Left lung (tissue), 10 donors: ENCODE measurements around the gene ZNF331. TPM values are rescaled to one million over a fixed set of nuclear protein-coding genes. Genes with fewer than 3 reads are reported as not detected.

ENCODE experiments used
- ATAC-seq: fragments of 200-7000 bp; cut with Tn5 transposase; one replicate; pipeline ENCODE4 v1.9.1; 2020; ENCODE audit warnings: moderate library complexity
- DNase-seq, 4 donors: peaks; one replicate each; pipeline ENCODE4 v3.0.0-alpha.2; 2013 to 2020
- H3K27ac ChIP-seq, 2 donors: fragments of 200-600 bp; sonication (generic) in 1 of 2; one replicate each; pipeline versions ENCODE4 v1.5.0 to v1.8.0; 2020 to 2021
- H3K27me3 ChIP-seq, 2 donors: fragments of 200-600 bp; sonication (generic) in 1 of 2; one replicate each; pipeline versions ENCODE4 v1.5.0 to v1.8.0; 2020 to 2021
- H3K36me3 ChIP-seq, 2 donors: fragments of 200-600 bp; sonication (generic) in 1 of 2; one replicate each; pipeline versions ENCODE4 v1.5.0 to v1.8.0; 2020 to 2021
- H3K4me1 ChIP-seq, 2 donors: fragments of 200-600 bp; one replicate each; pipeline ENCODE4 v1.8.0; 2021
- H3K4me3 ChIP-seq, 2 donors: fragments of 200-600 bp; sonication (generic) in 1 of 2; one replicate each; pipeline versions ENCODE4 v1.5.0 to v1.8.0; 2020 to 2021; ENCODE audit warnings: mild to moderate bottlenecking in 1 of 2
- H3K9me3 ChIP-seq, 2 donors: fragments of 200-600 bp; sonication (generic) in 1 of 2; one replicate each; pipeline versions ENCODE4 v1.5.0 to v1.8.0; 2020 to 2021
- intact Hi-C, 2 donors: fragments of 100-400 bp; cut with DNase I; formaldehyde crosslinking; loops; one replicate each; pipeline versions ENCODE4 v1.11.2 to v1.14.2; 2022
- polyA plus RNA-seq, 6 donors: library from polyadenylated mRNA; unstranded; fragments of 120-200 nt; gene quantifications; one replicate each; pipeline ENCODE4 v1.2.1, GENCODE V29; 2013; ENCODE audit not compliant: insufficient read length in 6 of 6
- total RNA-seq, 2 donors: library from RNA; stranded (reverse); fragmentation: NEBNext Ultra II Directional; extraction: Animal tissue kit (Norgen Biotek cat#: 25700); gene quantifications; one replicate each; pipeline ENCODE4 v1.2.1, GENCODE V29; 2021
- TF ChIP-seq, protein P1 (sequence below), 2 donors: fragments of 200-600 bp; sonication (generic) in 1 of 2; IDR thresholded peaks; one replicate each; pipeline versions ENCODE4 v1.5.0 to v1.8.0; 2021; ENCODE audit warnings: antibody characterized with exemption in 2 of 2
- donor health status: DM: no; HTN: yes; CAD: no.
- donor health status: DM: no; HTN: no; CAD: no.

The ZNF331 gene
- total and polyA plus RNA-seq, 8 donors: 19.6 to 25.0 (median 20.7) TPM

DNA sequence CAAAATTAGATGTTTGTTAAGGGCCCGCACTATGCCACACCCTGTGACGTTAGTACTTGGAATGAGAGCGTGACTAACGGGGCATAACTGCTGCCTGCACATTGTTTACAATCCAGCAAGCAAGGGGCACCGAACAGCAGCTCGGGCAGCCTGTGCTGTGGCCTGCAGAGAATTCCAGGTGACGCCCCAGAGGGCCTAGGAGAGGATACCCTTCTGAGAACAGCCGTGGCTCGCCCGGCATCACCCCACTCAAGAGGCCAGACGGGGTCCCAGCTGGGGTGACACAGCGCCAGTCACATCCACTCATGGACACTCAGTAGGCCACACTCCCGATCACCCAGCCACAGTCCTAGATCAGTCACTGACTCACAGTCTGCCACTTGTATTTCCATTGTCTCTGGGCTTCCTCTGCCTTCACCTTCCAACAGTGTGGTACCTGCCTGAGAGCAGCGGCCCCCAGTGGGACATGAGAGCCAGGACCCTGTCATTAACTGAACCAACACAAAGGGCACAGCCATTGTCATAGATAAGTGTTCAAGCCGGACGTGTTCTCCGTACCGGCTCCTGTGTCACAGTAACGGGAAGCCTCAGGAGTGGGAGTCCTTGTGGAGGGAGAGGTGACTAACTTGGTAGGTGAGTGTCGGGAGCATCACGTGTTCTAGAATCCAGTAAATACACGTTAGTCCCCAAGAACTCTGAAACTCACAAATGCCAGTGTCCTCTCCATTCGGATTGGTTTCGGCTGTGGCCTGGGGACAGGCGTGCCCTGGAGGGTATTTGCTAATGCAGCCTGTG lies 7.5 kb downstream of the ZNF331 start:
- TF ChIP-seq, protein P1, sequence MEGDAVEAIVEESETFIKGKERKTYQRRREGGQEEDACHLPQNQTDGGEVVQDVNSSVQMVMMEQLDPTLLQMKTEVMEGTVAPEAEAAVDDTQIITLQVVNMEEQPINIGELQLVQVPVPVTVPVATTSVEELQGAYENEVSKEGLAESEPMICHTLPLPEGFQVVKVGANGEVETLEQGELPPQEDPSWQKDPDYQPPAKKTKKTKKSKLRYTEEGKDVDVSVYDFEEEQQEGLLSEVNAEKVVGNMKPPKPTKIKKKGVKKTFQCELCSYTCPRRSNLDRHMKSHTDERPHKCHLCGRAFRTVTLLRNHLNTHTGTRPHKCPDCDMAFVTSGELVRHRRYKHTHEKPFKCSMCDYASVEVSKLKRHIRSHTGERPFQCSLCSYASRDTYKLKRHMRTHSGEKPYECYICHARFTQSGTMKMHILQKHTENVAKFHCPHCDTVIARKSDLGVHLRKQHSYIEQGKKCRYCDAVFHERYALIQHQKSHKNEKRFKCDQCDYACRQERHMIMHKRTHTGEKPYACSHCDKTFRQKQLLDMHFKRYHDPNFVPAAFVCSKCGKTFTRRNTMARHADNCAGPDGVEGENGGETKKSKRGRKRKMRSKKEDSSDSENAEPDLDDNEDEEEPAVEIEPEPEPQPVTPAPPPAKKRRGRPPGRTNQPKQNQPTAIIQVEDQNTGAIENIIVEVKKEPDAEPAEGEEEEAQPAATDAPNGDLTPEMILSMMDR (IDR thresholded peaks at IDR 0.05): no peak
- H3K27me3 ChIP-seq: no peaks in the 10 kb centered on the region
- no peaks in the 10 kb centered on the region for H3K9me3 ChIP-seq
- intact Hi-C loops: no loop called here
- H3K4me1 ChIP-seq: peaks cover 0 to 52% of the 10 kb centered on the region in 2 donors
- peak overlapping the region; percentile 49 to 75 for H3K27ac ChIP-seq
- no peak overlapping the region for H3K4me3 ChIP-seq
- DNase-seq (peak in 1 of 4 donors; percentile 77), ATAC-seq (peak; percentile 70)
- peaks cover 0 to 25% of the 10 kb centered on the region in 2 donors for H3K36me3 ChIP-seq

DNA sequence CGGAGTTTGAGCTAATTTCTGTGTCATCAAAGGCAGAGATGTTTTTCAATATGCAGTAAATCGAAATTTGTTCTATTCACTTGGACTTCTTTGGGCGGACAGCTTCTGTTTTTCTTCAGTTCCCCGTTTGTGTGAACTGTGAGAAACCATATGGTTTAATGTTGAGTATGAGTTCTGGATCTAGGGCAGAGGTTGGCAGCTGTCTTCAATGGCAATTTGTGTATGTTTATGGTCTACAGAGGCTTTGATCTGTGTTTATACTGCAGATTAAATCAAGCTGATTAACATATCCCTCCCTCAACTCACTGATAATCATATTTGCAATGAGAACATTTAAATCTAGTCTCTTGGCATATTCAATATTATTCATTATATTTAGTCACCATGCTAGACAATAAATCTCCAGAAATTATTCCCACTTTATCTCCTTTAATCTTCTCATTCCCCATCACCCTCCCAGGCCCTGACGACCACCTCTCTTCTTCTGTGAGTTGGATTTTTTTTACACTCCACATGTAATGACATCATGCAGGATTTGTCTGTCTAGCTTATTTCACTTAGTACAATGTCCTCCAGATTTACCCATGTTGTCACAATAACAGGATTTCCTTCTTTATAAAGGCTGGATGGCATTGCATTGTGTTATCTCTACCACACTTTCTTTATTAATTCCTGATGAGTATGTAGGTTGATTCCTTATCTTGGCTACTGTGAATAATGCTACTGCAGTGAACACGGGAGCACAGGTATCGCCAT lies 9.0 kb downstream of the ZNF331 start:
- ATAC-seq: no peak
- Histone ChIP-seq H3K27ac (peak overlapping the region; percentile 49 to 75), H3K4me1 (peaks cover 0 to 52% of the 10 kb centered on the region in 2 donors), H3K4me3 (no peak overlapping the region), H3K9me3 (no peaks in the 10 kb centered on the region), H3K27me3 (no peaks in the 10 kb centered on the region), H3K36me3 (peaks cover 0 to 16% of the 10 kb centered on the region in 2 donors)
- peak in 2 of 4 donors; percentile 50 to 61 for DNase-seq
- intact Hi-C loops: no loop called here
- TF ChIP-seq, protein P1 (IDR thresholded peaks at IDR 0.05): no peak

DNA sequence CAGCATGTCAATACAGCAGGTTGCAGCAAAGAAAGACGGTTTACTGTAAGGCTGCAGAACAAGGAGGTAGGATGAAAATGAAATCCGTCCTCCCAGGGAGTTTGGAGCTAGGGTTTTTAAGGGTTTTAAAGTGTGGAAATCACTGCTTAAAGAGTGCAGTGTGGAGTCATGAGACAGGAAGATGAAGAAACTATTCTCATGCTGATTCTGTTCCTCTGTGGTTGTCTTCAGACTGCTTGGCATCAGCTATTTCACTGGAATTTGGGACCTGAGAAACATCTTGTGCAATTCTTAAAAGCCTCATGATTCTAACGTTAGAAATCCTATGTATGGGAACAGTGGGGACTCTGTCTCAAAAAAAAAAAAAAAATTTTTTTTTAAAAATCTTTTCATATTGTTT lies 11.4 kb downstream of the ZNF331 start:
- TF ChIP-seq, protein P1 (IDR thresholded peaks at IDR 0.05): no peak
- Histone ChIP-seq H3K4me1 (peaks cover 0 to 59% of the 10 kb centered on the region in 2 donors), H3K36me3 (peaks cover 0 to 5% of the 10 kb centered on the region in 2 donors), H3K27ac (peak overlapping the region; percentile 73 to 75), H3K27me3 (no peaks in the 10 kb centered on the region), H3K4me3 (no peak overlapping the region), H3K9me3 (peaks cover 0 to 7% of the 10 kb centered on the region in 2 donors)
- no peak for DNase-seq
- intact Hi-C loops: no loop called here
- peak; percentile 14 for ATAC-seq

DNA sequence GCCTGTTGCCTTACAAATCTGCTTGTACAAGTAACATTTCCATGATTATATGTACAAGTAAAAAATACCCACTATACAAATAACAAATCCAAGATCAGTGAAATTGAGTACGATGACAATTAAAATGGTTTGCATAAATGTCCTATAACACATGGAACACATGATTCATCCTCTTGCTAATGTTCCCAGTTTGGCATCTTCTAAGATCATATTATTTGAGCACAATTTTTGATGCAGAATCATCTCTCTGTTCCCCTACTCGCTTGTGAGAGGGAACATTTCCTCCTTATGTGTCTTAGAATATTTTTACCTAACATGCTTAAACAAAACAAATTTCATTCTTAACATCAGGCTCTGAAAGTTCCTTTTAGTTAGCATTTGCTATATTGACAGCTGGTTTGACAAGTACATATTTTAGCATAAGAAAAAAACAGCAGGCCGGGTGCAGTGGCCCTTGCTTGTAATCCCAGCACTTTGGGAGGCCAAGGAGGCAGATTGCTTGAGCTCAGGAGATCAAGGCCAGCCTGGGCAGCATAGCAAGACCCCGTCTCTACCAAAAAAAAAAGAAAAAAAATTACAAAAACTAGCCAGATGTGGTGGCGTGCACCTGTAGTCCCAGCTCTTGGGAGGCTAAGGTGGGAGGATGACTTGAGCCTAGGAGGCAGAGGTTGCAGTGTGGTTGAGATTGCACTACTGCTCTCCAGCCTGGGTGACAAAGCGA lies 14.2 kb downstream of the ZNF331 start:
- peaks cover 0 to 3% of the 10 kb centered on the region in 2 donors for H3K36me3 ChIP-seq

More for the DNA sequence above, 14.2 kb downstream of the ZNF331 start:
- Histone ChIP-seq H3K4me1 (peaks cover 0 to 43% of the 10 kb centered on the region in 2 donors), H3K27ac (peak overlapping the region in 1 of 2 donors; percentile 15), H3K4me3 (no peak overlapping the region), H3K27me3 (no peaks in the 10 kb centered on the region), H3K9me3 (peaks cover 0 to 8% of the 10 kb centered on the region in 2 donors)
- no peak for DNase-seq
- intact Hi-C loops: no loop called here
- no peak for ATAC-seq
- TF ChIP-seq, protein P1 (IDR thresholded peaks at IDR 0.05): no peak
